ENCODE data around the gene RNF151.

DNA sequence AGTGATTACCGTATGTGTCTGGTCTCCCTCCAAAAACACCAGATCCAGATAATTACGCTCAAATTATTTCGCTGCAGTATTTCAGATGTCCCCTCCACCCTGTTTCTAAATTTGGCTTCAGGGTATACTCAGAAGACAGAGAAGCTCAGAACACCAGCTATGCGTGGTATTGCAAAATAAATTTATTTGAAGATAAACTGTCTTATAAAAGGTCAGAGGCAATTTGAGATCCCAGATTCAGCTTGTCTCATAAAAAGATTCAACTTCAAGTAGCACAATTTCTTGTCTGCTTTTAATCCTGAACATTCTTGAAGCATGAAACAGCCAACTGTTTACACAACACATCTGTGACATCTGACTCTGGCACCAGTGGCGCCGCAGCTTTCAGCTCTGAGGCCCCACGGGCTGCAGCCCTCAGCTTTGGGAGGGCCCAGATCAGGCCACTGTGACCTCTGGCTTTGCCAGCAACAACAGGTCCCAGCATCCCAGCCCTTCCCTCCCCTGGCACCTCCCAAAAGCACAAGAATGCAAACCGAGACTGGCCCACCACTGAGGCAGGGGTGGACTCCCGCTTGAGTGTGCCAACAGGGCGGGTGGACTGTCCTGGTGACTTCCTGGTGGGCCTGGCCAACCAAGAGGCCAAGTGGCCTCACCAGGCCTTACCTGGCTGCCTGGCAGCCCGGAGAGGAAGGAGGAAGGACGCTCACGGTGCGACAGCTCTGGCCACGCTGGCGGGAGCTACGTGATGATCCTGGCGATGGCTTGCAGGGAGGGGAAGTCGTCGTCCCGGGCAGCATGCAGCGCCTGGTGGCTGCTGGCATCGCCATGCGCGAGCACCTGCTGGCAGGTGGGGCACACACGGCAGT lies 31.1 kb downstream of the RNF151 start:
- TF ChIP-seq LEF1 (IDR thresholded peaks at IDR 0.05; ENCODE audit: borderline replicate concordance) = no peak
- no peak for TF ChIP-seq BHLHE40 (IDR thresholded peaks at IDR 0.05; ENCODE audit: borderline replicate concordance)
- no peak for TF ChIP-seq ELF4 (IDR thresholded peaks at IDR 0.05)
- TF ChIP-seq HDGF (IDR thresholded peaks at IDR 0.05; ENCODE audit: borderline replicate concordance) = no peak
- TF ChIP-seq L3MBTL2 (conservative IDR thresholded peaks at IDR 0.05) = no peak
- no peak for TF ChIP-seq SUZ12 (IDR thresholded peaks at IDR 0.05)
- TF ChIP-seq, protein P1, sequence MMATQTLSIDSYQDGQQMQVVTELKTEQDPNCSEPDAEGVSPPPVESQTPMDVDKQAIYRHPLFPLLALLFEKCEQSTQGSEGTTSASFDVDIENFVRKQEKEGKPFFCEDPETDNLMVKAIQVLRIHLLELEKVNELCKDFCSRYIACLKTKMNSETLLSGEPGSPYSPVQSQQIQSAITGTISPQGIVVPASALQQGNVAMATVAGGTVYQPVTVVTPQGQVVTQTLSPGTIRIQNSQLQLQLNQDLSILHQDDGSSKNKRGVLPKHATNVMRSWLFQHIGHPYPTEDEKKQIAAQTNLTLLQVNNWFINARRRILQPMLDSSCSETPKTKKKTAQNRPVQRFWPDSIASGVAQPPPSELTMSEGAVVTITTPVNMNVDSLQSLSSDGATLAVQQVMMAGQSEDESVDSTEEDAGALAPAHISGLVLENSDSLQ (IDR thresholded peaks at IDR 0.05) = no peak

Data from HEK293T (cell line).